ENCODE results near the gene FIP1L1. TPM values are rescaled to one million over a fixed set of nuclear protein-coding genes. Genes with fewer than 3 reads are reported as not detected.

FIP1L1 gene
- total and polyA plus RNA-seq, 9 of the 15 experiments (the other 6 are each of a cell fraction or from before 2014, with no cell fraction given) = 34.6 to 137 (median 72.0) TPM

DNA sequence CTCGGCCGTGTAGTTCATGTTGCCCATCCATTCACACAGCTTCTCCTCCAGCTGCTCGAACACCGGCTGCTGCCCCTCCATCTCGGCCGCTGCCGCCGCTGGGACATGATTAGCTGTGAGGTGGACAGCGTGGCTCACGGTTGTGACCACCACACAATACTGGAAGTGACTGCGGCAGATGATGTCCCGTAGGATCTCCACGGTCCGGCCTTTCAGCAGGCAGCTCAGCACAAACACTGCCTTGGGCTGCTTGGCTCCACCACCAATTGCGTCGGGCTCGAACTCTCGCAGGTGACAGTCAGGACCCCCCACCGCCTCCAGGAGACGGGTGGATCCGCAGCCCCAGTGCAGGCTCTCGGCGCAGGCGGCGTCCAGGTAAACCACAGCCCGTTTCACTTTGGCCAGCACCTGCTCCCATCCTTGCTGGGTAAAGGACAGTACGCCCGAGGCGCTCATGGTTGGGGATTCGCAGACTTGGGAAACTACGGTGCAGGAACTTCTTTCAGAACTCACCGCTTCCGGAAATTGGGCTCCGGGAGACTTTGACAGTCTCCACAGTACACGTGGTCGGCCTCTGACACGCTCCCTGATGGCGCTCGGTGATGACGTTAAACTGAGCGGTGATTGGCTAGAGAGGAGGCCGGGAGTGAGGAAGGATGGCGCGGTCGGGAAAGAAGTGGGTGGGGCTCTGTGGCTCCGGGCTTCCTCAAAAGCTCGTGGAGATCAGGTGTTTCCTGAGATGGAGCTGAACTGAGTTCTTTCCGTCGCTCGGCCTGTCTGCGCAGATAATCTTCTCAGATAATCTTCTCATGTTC lies 11.7 kb upstream of the FIP1L1 start, which contains the start of gene SCFD2 (continued):
- TF ChIP-seq, protein P1, sequence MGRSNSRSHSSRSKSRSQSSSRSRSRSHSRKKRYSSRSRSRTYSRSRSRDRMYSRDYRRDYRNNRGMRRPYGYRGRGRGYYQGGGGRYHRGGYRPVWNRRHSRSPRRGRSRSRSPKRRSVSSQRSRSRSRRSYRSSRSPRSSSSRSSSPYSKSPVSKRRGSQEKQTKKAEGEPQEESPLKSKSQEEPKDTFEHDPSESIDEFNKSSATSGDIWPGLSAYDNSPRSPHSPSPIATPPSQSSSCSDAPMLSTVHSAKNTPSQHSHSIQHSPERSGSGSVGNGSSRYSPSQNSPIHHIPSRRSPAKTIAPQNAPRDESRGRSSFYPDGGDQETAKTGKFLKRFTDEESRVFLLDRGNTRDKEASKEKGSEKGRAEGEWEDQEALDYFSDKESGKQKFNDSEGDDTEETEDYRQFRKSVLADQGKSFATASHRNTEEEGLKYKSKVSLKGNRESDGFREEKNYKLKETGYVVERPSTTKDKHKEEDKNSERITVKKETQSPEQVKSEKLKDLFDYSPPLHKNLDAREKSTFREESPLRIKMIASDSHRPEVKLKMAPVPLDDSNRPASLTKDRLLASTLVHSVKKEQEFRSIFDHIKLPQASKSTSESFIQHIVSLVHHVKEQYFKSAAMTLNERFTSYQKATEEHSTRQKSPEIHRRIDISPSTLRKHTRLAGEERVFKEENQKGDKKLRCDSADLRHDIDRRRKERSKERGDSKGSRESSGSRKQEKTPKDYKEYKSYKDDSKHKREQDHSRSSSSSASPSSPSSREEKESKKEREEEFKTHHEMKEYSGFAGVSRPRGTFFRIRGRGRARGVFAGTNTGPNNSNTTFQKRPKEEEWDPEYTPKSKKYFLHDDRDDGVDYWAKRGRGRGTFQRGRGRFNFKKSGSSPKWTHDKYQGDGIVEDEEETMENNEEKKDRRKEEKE (IDR thresholded peaks at IDR 0.05; ENCODE audit: borderline replicate concordance in 1 of 2, control insufficient read depth in 1 of 2, low read depth in 2 of 2, low read length in 1 of 2) = no peak
- peak; percentile 99 for TF ChIP-seq SAP30 (IDR thresholded peaks at IDR 0.05; ENCODE audit: borderline replicate concordance, insufficient read depth, low read depth, low read length, poor library complexity, severe bottlenecking)
- TF ChIP-seq, protein P2, sequence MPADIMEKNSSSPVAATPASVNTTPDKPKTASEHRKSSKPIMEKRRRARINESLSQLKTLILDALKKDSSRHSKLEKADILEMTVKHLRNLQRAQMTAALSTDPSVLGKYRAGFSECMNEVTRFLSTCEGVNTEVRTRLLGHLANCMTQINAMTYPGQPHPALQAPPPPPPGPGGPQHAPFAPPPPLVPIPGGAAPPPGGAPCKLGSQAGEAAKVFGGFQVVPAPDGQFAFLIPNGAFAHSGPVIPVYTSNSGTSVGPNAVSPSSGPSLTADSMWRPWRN (IDR thresholded peaks at IDR 0.05; ENCODE audit: low read depth) = no peak
- no peak for TF ChIP-seq SLC30A9 (CRISPR knock-in tag; IDR thresholded peaks at IDR 0.05)
- no peak; a peak in 1 of 4 replicates for TF ChIP-seq ARNT (IDR thresholded peaks at IDR 0.05)
- TF ChIP-seq, protein P3, sequence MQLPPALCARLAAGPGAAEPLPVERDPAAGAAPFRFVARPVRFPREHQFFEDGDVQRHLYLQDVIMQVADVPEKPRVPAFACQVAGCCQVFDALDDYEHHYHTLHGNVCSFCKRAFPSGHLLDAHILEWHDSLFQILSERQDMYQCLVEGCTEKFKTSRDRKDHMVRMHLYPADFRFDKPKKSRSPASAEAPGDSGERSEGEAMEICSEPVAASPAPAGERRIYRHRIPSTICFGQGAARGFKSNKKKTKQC (CRISPR knock-in tag; IDR thresholded peaks at IDR 0.05) = 0 out of 2 replicates have a peak, but pooled peaks have one; percentile 57
- TF ChIP-seq, protein P4, sequence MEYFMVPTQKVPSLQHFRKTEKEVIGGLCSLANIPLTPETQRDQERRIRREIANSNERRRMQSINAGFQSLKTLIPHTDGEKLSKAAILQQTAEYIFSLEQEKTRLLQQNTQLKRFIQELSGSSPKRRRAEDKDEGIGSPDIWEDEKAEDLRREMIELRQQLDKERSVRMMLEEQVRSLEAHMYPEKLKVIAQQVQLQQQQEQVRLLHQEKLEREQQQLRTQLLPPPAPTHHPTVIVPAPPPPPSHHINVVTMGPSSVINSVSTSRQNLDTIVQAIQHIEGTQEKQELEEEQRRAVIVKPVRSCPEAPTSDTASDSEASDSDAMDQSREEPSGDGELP (CRISPR knock-in tag; IDR thresholded peaks at IDR 0.05; ENCODE audit: borderline replicate concordance) = peak; percentile 81
- TF ChIP-seq RBM39 (optimal IDR thresholded peaks at IDR 0.05; ENCODE audit: low read depth, low read length) = peak; percentile 42
- no peak for TF ChIP-seq RBM15 (IDR thresholded peaks at IDR 0.05; ENCODE audit: insufficient read depth, low read length)
- no peak for TF ChIP-seq ZSCAN32 (CRISPR knock-in tag; IDR thresholded peaks at IDR 0.05)
- no peak for TF ChIP-seq JUNB (CRISPR knock-in tag; conservative IDR thresholded peaks at IDR 0.05)
- no peak for TF ChIP-seq ZNF212 (CRISPR knock-in tag; IDR thresholded peaks at IDR 0.05)
- TF ChIP-seq, protein P5, sequence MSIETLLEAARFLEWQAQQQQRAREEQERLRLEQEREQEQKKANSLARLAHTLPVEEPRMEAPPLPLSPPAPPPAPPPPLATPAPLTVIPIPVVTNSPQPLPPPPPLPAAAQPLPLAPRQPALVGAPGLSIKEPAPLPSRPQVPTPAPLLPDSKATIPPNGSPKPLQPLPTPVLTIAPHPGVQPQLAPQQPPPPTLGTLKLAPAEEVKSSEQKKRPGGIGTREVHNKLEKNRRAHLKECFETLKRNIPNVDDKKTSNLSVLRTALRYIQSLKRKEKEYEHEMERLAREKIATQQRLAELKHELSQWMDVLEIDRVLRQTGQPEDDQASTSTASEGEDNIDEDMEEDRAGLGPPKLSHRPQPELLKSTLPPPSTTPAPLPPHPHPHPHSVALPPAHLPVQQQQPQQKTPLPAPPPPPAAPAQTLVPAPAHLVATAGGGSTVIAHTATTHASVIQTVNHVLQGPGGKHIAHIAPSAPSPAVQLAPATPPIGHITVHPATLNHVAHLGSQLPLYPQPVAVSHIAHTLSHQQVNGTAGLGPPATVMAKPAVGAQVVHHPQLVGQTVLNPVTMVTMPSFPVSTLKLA (conservative IDR thresholded peaks at IDR 0.05) = peak; percentile 100
- no peak for TF ChIP-seq NR2C2 (CRISPR knock-in tag; IDR thresholded peaks at IDR 0.05)
- TF ChIP-seq NR2C2 (tag; IDR thresholded peaks at IDR 0.05) = peak; percentile 77; the same call in 1 of the 2 replicates
- TF ChIP-seq, protein P6, sequence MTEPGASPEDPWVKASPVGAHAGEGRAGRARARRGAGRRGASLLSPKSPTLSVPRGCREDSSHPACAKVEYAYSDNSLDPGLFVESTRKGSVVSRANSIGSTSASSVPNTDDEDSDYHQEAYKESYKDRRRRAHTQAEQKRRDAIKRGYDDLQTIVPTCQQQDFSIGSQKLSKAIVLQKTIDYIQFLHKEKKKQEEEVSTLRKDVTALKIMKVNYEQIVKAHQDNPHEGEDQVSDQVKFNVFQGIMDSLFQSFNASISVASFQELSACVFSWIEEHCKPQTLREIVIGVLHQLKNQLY (CRISPR knock-in tag; conservative IDR thresholded peaks at IDR 0.05) = no peak
- peak in 1 of 2 experiments; percentile 73; a peak in 3 of 4 replicates for TF ChIP-seq RCOR1 (IDR thresholded peaks at IDR 0.05; ENCODE audit: borderline replicate concordance in 1 of 2, low read depth in 2 of 2, low read length in 2 of 2)
- no peak for TF ChIP-seq MAFK (IDR thresholded peaks at IDR 0.05; ENCODE audit: low read length)

Data from K562 (cell line).